ENCODE data around the gene RAB18.
A peak's percentile ranks its signal among the peaks of the same experiment; 100 is the strongest.

RAB18 gene

DNA sequence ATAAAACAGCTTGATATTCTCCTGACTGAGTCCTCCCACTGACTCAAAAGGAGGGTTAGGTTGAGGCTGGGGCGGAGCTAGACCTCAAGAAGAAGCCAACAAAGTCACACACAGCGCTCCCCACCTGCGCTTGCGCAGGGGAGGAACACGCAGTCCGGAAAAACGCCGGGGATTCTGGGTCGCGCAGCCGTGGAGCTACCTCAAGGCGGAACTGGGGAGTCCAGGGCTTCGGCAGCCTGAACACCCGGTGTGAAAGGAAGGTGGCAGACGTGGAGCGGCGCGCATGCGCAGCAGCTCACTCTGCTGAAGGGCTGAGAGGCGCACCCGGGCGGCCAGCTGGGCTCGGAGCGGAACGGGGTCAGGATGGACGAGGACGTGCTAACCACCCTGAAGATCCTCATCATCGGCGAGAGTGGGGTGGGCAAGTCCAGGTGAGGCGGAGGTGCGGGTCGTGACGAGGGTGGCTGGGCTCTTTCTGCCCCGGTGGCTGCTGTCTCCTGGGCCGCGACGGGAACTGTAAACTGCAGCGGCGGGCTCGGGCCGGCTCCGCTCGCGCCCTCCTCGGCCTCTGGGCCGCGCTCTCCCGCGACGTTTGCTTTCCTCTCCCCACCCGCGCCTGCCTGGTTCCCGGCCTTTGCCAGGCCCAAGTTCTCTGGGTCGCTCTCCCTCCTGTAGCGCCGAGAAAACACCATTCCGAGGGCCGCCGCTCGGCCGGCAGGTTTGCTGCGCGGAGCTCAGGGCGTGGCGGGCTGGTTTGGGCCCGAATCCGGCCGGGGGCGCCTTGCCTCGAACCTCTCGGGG lies at the start of gene RAB18:
Gene RAB18, plus strand, starts transcription at position 298 of the 801 bp plus-strand sequence. Its CDS starts 66 bp downstream, at position 364.
- DNase-seq = peak; percentile 95
- peaks cover 5% of the 10 kb centered on the region for H3K36me3 Mint-ChIP-seq (ENCODE audit: low read depth)
- peak within 1 kb of the TSS; percentile 99 for H3K27ac Mint-ChIP-seq
- H3K9me3 Mint-ChIP-seq = no peaks in the 10 kb centered on the region
- TF ChIP-seq, protein P1, sequence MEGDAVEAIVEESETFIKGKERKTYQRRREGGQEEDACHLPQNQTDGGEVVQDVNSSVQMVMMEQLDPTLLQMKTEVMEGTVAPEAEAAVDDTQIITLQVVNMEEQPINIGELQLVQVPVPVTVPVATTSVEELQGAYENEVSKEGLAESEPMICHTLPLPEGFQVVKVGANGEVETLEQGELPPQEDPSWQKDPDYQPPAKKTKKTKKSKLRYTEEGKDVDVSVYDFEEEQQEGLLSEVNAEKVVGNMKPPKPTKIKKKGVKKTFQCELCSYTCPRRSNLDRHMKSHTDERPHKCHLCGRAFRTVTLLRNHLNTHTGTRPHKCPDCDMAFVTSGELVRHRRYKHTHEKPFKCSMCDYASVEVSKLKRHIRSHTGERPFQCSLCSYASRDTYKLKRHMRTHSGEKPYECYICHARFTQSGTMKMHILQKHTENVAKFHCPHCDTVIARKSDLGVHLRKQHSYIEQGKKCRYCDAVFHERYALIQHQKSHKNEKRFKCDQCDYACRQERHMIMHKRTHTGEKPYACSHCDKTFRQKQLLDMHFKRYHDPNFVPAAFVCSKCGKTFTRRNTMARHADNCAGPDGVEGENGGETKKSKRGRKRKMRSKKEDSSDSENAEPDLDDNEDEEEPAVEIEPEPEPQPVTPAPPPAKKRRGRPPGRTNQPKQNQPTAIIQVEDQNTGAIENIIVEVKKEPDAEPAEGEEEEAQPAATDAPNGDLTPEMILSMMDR (IDR thresholded peaks at IDR 0.05) = no peak
- peak within 1 kb of the TSS; percentile 97 for H3K4me3 Mint-ChIP-seq
- H3K4me1 Mint-ChIP-seq = peaks cover 30% of the 10 kb centered on the region
- peaks cover 20% of the 10 kb centered on the region for H3K27me3 Mint-ChIP-seq (ENCODE audit: low read depth, poor library complexity)

DNA sequence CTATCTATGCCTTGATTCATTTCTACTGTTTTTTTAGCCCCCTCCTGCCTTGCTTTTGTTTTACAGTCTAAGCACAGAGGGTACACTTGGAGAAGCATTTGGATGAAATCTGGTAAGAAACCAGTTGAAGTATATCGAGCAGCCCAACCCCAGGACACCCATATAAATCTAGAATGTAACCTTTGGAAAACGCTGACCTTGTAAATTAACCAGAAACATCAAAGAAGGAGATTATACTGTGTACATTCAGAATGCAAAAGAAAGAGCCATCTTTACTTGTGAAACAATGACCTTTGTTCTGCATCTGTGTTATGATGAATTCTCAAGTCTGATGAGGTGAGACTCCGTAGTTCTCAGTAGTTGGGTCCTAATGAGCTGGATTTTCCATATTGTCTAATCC lies 49.3 kb upstream of the RAB18 start:
- H3K27me3 Mint-ChIP-seq (ENCODE audit: low read depth, poor library complexity) = peaks cover 2% of the 10 kb centered on the region
- no peak for DNase-seq
- H3K4me3 Mint-ChIP-seq = no peak overlapping the region
- H3K27ac Mint-ChIP-seq = no peak overlapping the region
- H3K4me1 Mint-ChIP-seq = no peaks in the 10 kb centered on the region
- TF ChIP-seq, protein P1 (IDR thresholded peaks at IDR 0.05) = no peak
- H3K36me3 Mint-ChIP-seq (ENCODE audit: low read depth) = no peaks in the 10 kb centered on the region
- no peaks in the 10 kb centered on the region for H3K9me3 Mint-ChIP-seq

DNA sequence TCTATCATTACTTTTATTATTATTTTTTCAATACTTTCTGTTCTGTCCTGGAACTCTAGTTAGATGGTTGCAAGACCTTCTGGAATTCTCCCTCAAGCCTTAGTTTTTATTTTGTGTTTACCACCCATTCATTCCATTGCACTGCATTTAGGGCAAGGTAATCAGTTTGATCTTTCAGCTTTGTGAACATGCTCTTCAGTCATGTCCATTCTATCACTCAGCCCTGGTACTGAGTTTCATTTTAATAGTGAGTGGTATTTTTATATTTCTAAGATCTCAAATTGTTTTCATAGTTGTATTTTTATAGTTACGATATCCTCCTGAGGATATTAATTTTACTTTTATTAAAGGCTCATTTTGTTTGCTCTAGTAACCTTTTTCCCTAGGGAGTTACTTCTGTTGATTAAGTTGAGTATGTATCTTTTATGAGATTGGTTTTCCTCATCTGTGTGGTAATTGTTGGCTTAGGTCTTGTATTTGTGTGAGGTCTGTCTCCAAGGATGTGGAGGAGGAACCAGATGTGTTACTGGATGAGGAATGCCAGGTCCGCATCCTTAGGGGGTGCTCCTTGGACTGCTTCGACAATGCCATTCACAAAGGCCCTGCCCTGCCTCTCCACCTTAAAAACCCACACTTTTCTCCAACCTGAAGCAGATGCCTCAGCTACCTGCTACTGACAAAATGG lies 46.7 kb upstream of the RAB18 start:
- H3K4me1 Mint-ChIP-seq = no peaks in the 10 kb centered on the region
- H3K27ac Mint-ChIP-seq = no peak overlapping the region
- peaks cover 2% of the 10 kb centered on the region for H3K27me3 Mint-ChIP-seq (ENCODE audit: low read depth, poor library complexity)
- no peaks in the 10 kb centered on the region for H3K36me3 Mint-ChIP-seq (ENCODE audit: low read depth)
- no peaks in the 10 kb centered on the region for H3K9me3 Mint-ChIP-seq
- TF ChIP-seq, protein P1 (IDR thresholded peaks at IDR 0.05) = no peak
- no peak for DNase-seq
- H3K4me3 Mint-ChIP-seq = no peak overlapping the region

DNA sequence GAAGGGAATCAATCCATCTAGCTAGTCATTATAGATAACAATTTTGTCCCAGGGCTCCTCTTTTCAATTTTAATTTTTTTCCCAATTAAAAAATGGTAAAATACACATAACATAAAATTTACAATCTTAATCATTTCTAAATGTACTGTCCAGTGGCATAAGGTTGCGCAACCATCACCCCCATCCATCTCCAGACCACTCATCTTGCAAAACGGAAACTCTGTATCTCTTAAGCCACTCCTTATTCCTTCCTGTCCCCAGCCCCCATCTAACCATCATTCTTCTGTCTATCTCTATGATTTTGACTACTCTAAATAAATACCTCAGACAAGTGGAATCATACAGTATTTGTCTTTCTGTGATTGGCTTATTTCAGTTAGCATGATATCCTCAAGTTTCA lies 46.1 kb upstream of the RAB18 start:
- Mint-ChIP-seq H3K4me3 (no peak overlapping the region), H3K27ac (no peak overlapping the region), H3K36me3 (ENCODE audit: low read depth) (no peaks in the 10 kb centered on the region), H3K9me3 (no peaks in the 10 kb centered on the region), H3K4me1 (no peaks in the 10 kb centered on the region), H3K27me3 (ENCODE audit: low read depth, poor library complexity) (peaks cover 3% of the 10 kb centered on the region)
- no peak for DNase-seq
- TF ChIP-seq, protein P1 (IDR thresholded peaks at IDR 0.05) = no peak

DNA sequence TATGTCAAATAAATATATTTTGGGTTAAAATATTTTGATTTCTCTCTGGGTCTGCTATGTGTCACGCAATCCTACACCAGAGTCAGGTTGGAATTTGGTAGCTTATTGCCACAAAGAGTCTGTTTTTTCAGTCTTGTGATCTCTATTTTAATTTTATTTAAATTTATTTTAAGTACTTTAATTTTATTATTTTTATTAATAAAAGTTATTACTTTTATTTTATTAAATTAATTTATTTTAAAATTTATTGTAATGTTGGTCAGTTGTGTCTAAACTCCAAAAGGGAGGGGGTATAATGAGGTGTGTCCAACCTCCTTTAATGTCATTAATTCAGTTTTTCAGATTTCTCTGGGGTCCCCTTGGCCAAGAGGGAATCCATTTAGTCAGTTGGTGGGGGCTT lies 42.8 kb upstream of the RAB18 start:
- Mint-ChIP-seq H3K27ac (no peak overlapping the region), H3K4me3 (no peak overlapping the region), H3K36me3 (ENCODE audit: low read depth) (no peaks in the 10 kb centered on the region), H3K4me1 (no peaks in the 10 kb centered on the region), H3K27me3 (ENCODE audit: low read depth, poor library complexity) (peaks cover 6% of the 10 kb centered on the region), H3K9me3 (no peaks in the 10 kb centered on the region)
- DNase-seq = no peak
- TF ChIP-seq, protein P1 (IDR thresholded peaks at IDR 0.05) = no peak
